ENCODE measurements around the gene SOD1.
"Not testable (repeated sequence)": the region's sequence is repeated elsewhere in the genome, so short reads cannot be mapped to it uniquely, and the experiment has no call there.

The SOD1 gene

DNA sequence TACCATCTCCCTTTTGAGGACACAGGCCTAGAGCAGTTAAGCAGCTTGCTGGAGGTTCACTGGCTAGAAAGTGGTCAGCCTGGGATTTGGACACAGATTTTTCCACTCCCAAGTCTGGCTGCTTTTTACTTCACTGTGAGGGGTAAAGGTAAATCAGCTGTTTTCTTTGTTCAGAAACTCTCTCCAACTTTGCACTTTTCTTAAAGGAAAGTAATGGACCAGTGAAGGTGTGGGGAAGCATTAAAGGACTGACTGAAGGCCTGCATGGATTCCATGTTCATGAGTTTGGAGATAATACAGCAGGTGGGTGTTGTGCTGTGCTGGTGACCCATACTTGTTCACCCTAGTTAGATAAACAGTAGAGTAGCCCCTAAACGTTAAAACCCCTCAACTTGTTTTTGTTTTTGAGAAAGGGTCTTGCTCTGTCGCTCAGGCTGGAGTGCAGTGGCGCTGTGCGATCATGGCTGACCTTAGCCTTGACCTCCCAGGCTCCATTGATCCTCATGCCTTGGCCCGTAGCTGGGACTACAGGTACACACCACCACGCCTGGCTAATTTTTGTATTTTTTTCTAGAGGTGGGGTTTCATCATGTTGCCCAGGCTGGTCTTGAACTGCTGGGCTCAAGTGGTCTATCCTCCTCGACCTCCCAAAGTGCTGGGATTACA lies 4.2 kb downstream of the SOD1 start:
- DNase-seq (ENCODE audit: low read depth in 1 of 2, low spot score in 1 of 2), result peak in 1 of 2 experiments; percentile 61
- in situ Hi-C loops (cut with HindIII; ENCODE audit: low pct_unique_long_range_greater_than_20kb, low sequenced_read_pairs), result no loop called here
- TF ChIP-seq JUND (IDR thresholded peaks at IDR 0.05; ENCODE audit: low read depth), result no peak

DNA sequence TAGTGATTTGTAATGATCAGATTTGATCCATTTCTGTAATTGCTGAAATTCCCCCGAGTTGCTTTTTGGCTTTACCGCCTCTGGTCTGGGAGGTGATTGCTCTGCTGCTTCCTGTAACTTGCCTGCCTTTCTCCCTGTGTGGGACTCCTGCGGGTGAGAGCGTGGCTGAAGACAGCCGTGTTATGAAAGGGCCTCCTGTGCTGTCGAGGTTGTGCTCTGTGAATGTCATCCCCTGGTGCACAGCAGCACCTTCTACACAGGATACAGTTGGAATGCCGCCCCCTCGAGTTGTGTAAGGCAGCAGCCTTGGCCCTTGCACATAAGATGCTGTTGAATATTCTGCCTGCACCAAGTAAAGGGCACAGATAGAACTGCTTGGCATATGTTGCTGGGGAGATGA lies 5.9 kb downstream of the SOD1 start:
- in situ Hi-C loops (cut with HindIII; ENCODE audit: low pct_unique_long_range_greater_than_20kb, low sequenced_read_pairs), result no loop called here
- DNase-seq (ENCODE audit: low read depth in 1 of 2, low spot score in 1 of 2), result no peak
- TF ChIP-seq JUND (IDR thresholded peaks at IDR 0.05; ENCODE audit: low read depth), result no peak

DNA sequence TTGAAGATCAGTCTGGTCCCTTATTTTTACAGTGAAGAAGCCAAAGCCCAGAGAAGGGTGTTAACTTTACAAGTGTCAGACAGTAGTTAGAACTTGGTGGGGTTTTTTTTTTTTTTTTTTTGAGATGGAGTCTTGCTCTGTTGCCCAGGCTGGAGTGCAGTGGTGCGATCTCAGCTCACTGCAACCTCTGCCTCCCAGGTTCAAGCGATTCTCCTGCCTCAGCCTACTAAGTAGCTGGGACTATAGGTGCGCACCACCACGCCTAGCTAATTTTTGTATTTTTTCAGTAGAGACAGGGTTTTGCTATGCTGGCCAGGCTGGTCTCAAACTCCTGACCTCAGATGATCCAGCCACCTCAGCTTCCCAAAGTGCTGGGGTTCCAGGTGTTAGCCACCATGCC lies 6.4 kb downstream of the SOD1 start:
- DNase-seq (ENCODE audit: low read depth in 1 of 2, low spot score in 1 of 2); in situ Hi-C loops (cut with HindIII; ENCODE audit: low pct_unique_long_range_greater_than_20kb, low sequenced_read_pairs): not testable (repeated sequence)

DNA sequence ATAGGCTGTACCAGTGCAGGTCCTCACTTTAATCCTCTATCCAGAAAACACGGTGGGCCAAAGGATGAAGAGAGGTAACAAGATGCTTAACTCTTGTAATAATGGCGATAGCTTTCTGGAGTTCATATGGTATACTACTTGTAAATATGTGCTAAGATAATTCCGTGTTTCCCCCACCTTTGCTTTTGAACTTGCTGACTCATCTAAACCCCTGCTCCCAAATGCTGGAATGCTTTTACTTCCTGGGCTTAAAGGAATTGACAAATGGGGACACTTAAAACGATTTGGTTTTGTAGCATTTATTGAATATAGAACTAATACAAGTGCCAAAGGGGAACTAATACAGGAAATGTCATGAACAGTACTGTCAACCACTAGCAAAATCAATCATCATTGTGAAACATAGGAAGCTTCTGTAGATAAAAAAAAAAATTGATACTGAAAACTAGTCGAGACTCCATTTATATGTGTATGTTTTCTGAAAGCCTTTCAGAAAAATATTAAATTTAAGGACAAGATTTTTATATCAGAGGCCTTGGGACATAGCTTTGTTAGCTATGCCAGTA lies 7.0 kb downstream of the SOD1 start:
- in situ Hi-C loops (cut with HindIII; ENCODE audit: low pct_unique_long_range_greater_than_20kb, low sequenced_read_pairs), result no loop called here

GRCh38 chr21:31667132-31667531 lies 7.6 kb downstream of the SOD1 start:
- no peak for TF ChIP-seq JUND (IDR thresholded peaks at IDR 0.05; ENCODE audit: low read depth)
- in situ Hi-C loops (cut with HindIII; ENCODE audit: low pct_unique_long_range_greater_than_20kb, low sequenced_read_pairs), result no loop called here
- DNase-seq (ENCODE audit: low read depth in 1 of 2, low spot score in 1 of 2), result no peak

More for the DNA sequence above, 7.0 kb downstream of the SOD1 start:
- no peak for TF ChIP-seq JUND (IDR thresholded peaks at IDR 0.05; ENCODE audit: low read depth)
- DNase-seq (ENCODE audit: low read depth in 1 of 2, low spot score in 1 of 2), result no peak

DNA sequence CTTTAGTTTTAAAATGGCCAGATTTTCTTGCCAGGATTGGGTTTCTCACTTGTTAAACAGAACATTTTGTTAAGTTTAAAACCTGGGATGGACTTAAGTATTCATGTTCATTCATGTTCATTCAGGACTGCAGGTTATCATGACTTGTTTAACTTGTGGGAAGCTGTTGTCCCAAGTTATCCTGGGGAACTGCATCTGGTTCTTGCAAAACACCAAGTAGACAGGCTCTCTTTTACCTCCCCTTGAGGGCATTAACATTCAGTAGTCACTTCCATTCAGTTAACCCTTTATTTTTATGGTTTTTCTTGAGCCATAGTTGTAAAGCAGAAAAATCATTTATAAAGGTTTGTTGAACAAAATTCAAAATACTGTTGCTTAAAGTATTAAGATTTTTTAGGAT lies 8.1 kb downstream of the SOD1 start:
- TF ChIP-seq JUND (IDR thresholded peaks at IDR 0.05; ENCODE audit: low read depth), result no peak
- peak in 1 of 2 experiments; percentile 19 for DNase-seq (ENCODE audit: low read depth in 1 of 2, low spot score in 1 of 2)
- in situ Hi-C loops (cut with HindIII; ENCODE audit: low pct_unique_long_range_greater_than_20kb, low sequenced_read_pairs), result no loop called here

DNA sequence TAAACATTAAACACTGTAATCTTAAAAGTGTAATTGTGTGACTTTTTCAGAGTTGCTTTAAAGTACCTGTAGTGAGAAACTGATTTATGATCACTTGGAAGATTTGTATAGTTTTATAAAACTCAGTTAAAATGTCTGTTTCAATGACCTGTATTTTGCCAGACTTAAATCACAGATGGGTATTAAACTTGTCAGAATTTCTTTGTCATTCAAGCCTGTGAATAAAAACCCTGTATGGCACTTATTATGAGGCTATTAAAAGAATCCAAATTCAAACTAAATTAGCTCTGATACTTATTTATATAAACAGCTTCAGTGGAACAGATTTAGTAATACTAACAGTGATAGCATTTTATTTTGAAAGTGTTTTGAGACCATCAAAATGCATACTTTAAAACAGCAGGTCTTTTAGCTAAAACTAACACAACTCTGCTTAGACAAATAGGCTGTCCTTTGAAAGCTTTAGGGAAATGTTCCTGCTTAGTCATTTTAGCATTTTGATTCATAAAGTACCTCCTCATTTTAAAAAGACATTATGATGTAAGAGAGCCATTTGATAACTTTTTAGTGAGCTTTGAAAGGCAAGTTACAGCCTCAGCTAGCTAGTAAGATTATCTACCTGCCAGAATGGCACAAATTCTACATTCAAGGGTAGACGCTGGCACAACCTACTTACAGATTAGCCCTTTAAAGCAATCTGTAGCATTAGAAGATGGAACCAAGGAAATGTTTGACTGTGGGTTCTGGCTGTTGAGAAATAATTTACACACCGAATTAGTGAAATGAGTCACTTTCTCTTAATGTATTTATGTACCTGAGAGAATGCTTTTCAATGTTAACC lies 9.4 kb downstream of the SOD1 start:
- TF ChIP-seq JUND (IDR thresholded peaks at IDR 0.05; ENCODE audit: low read depth), result no peak
- in situ Hi-C loops (cut with HindIII; ENCODE audit: low pct_unique_long_range_greater_than_20kb, low sequenced_read_pairs), result no loop called here
- DNase-seq (ENCODE audit: low read depth in 1 of 2, low spot score in 1 of 2), result no peak

DNA sequence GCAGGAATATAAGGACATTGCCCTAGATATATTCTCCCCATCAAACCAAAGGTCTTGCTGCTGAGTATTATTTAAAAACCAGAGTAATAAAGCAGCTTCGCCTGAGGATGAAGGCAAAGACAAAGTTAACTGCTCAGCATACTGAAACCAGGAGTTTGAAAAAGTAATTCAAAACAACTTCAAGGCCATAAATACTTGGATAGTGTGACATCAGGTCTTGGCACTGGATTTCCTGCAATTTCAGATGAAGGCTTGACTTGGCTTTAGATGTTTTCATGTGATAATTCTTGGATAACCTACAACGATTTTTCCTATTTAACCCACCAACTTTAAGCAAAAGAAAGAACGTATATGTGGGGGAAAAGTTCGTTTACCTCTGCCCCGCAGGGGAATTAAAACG lies 10.6 kb downstream of the SOD1 start:
- in situ Hi-C loops (cut with HindIII; ENCODE audit: low pct_unique_long_range_greater_than_20kb, low sequenced_read_pairs), result no loop called here
- DNase-seq (ENCODE audit: low read depth in 1 of 2, low spot score in 1 of 2), result no peak
- no peak for TF ChIP-seq JUND (IDR thresholded peaks at IDR 0.05; ENCODE audit: low read depth)

- no peak for DNase-seq (ENCODE audit: low read depth in 1 of 2, low spot score in 1 of 2)
- TF ChIP-seq JUND (IDR thresholded peaks at IDR 0.05; ENCODE audit: low read depth), result no peak
- in situ Hi-C loops (cut with HindIII; ENCODE audit: low pct_unique_long_range_greater_than_20kb, low sequenced_read_pairs), result no loop called here
These were observed 11.7 kb downstream of the SOD1 start for GRCh38 chr21:31671146-31671716.

GRCh38 chr21:31671931-31672330 lies 12.4 kb downstream of the SOD1 start:
- in situ Hi-C loops (cut with HindIII; ENCODE audit: low pct_unique_long_range_greater_than_20kb, low sequenced_read_pairs), result no loop called here

GRCh38 chr21:31673321-31673912 lies 13.9 kb downstream of the SOD1 start:
- TF ChIP-seq JUND (IDR thresholded peaks at IDR 0.05; ENCODE audit: low read depth), result no peak
- DNase-seq (ENCODE audit: low read depth in 1 of 2, low spot score in 1 of 2), result no peak
- in situ Hi-C loops (cut with HindIII; ENCODE audit: low pct_unique_long_range_greater_than_20kb, low sequenced_read_pairs), result no loop called here

More at GRCh38 chr21:31671931-31672330, 12.4 kb downstream of the SOD1 start:
- TF ChIP-seq JUND (IDR thresholded peaks at IDR 0.05; ENCODE audit: low read depth), result no peak
- DNase-seq (ENCODE audit: low read depth in 1 of 2, low spot score in 1 of 2), result no peak

DNA sequence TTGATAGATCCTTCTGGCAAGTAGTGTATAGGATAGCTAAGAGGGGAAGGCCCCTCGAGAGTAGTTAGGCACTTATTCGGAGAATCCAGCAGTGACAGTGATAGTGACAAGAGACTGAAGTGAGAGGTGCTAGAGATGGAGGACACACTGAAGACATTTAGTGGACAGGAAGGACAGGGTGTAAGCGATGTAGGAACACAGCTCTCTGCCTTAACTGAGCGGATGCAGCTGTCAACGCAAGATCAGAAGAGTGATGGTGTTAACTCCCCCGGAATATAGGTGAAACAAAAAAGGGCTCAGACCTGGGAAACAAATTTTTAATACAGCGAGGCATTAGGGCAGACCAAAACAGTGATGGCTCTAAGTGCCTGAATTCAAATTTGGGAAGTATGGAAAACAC lies 15.8 kb downstream of the SOD1 start:
- in situ Hi-C loops (cut with HindIII; ENCODE audit: low pct_unique_long_range_greater_than_20kb, low sequenced_read_pairs), result no loop called here
- no peak for TF ChIP-seq JUND (IDR thresholded peaks at IDR 0.05; ENCODE audit: low read depth)

More for the DNA sequence above, 15.8 kb downstream of the SOD1 start:
- no peak for DNase-seq (ENCODE audit: low read depth in 1 of 2, low spot score in 1 of 2)
